Skeletal muscle cell (primary cell): ENCODE measurements around the gene OR10A5.
"Not testable (repeated sequence)": the region's sequence is repeated elsewhere in the genome, so short reads cannot be mapped to it uniquely, and the experiment has no call there.

Source experiments
- DNase-seq: peaks from one replicate; pipeline ENCODE4 v3.0.0-alpha.2; 2010; ENCODE audit warnings: low read depth
- H3K4me3 ChIP-seq: 2 replicates; pipeline ENCODE4 v1.5.1; 2011; ENCODE audit warnings: low read depth, mild to moderate bottlenecking, control low read depth, low read length, moderate library complexity

OR10A5 gene

GRCh38 chr11:6864438-6864837, 19.0 kb downstream of the OR10A5 start:
- no peak overlapping the region for H3K4me3 ChIP-seq
- no peak for DNase-seq

- no peak for DNase-seq
- no peak overlapping the region for H3K4me3 ChIP-seq
Observed at GRCh38 chr11:6871278-6871677, 25.8 kb downstream of the OR10A5 start.

GRCh38 chr11:6875761-6876160, 30.3 kb downstream of the OR10A5 start:
- H3K4me3 ChIP-seq, result no peak overlapping the region
- DNase-seq, result no peak

- H3K4me3 ChIP-seq, result no peak within 1 kb of the TSS
- no peak for DNase-seq
Observed at GRCh38 chr11:6876325-6876724, 30.8 kb downstream of the OR10A5 start, which contains the start of gene OR10A4. TSS of gene OR10A4 (plus strand) at chr11:6876625. CDS start at chr11:6876648, 23 bp downstream.

- no peak overlapping the region for H3K4me3 ChIP-seq
- no peak for DNase-seq
Observed at GRCh38 chr11:6876914-6877313, 31.4 kb downstream of the OR10A5 start.

GRCh38 chr11:6882751-6883150, 37.3 kb downstream of the OR10A5 start:
- H3K4me3 ChIP-seq, result no peak overlapping the region
- no peak for DNase-seq

- DNase-seq, H3K4me3 ChIP-seq: not testable (repeated sequence)
Observed at GRCh38 chr11:6887711-6888110, 42.2 kb downstream of the OR10A5 start.

GRCh38 chr11:6888830-6889229, 43.3 kb downstream of the OR10A5 start:
- DNase-seq, result no peak
- H3K4me3 ChIP-seq, result no peak overlapping the region

GRCh38 chr11:6889835-6890234, 44.4 kb downstream of the OR10A5 start:
- no peak for DNase-seq
- H3K4me3 ChIP-seq, result no peak overlapping the region

GRCh38 chr11:6892400-6892799, 46.9 kb downstream of the OR10A5 start, which contains the start of gene OR2D2:
TSS of gene OR2D2 (minus strand) at chr11:6892500. CDS start at chr11:6892500, 0 bp downstream.
- no peak for DNase-seq
- no peak within 1 kb of the TSS for H3K4me3 ChIP-seq

- H3K4me3 ChIP-seq, result no peak overlapping the region
- no peak for DNase-seq
Observed at GRCh38 chr11:6894097-6894496, 48.6 kb downstream of the OR10A5 start.

GRCh38 chr11:6895010-6895409, 49.5 kb downstream of the OR10A5 start:
- no peak overlapping the region for H3K4me3 ChIP-seq
- DNase-seq, result no peak
